K562 (cell line): ENCODE measurements around the gene WASF3. TPM values are rescaled to one million over a fixed set of nuclear protein-coding genes. Genes with fewer than 3 reads are reported as not detected.

Experiments used
- CBX3 ChIP-seq, 2 experiments: IDR thresholded peaks; 1 replicate in 1 of 2; 2 replicates in 1 of 2; pipeline ENCODE4 v1.6.1; 2012; ENCODE audit warnings: inconsistent platforms in 2 of 2, low read length in 2 of 2, borderline replicate concordance in 1 of 2, control low read depth in 1 of 2
- EP400 ChIP-seq: fragments of 450-650 bp; IDR thresholded peaks from 2 replicates; pipeline ENCODE4 v1.6.1; 2017; ENCODE audit warnings: antibody characterized with exemption, mild to moderate bottlenecking, moderate library complexity
- LARP7 ChIP-seq: fragments of 450-650 bp; IDR thresholded peaks from 2 replicates; pipeline ENCODE4 v1.6.1; 2016
- POLR2AphosphoS2 ChIP-seq: IDR thresholded peaks from 2 replicates; pipeline ENCODE4 v1.6.1; 2012; ENCODE audit warnings: low read length, improper control_type of control experiment
- ZNF764 ChIP-seq: fragments of 250-450 bp; sonication (Bioruptor Pico); IDR thresholded peaks from 2 replicates; pipeline ENCODE4 v1.4.0; 2020; ENCODE audit warnings: low read depth, mild to moderate bottlenecking, moderate library complexity
- polyA plus RNA-seq, 8 experiments: library from polyadenylated mRNA; depleted of rRNA in 4 of 8; stranded (reverse) in 5 of 8; unstranded in 3 of 8; fragments of >200 nt; fragmentation: Nextera tagmentation in 2 of 8; fragmentation: Illumina TruSeq in 1 of 8; extraction: Ambion mirVana in 2 of 8; extraction: Trizol in 1 of 8; gene quantifications; 2 replicates each; pipeline versions ENCODE4 v1.2.1 to v1.2.3, GENCODE V29; 2011 to 2014; ENCODE audit warnings: inconsistent platforms in 1 of 8, missing spikeins in 1 of 8
- total RNA-seq, 7 experiments: library from RNA; depleted of rRNA in 6 of 7; stranded (reverse); fragments of >200 nt in 6 of 7; fragmentation: Illumina TruSeq in 2 of 7; extraction: Trizol in 2 of 7; gene quantifications; 2 replicates each; pipeline versions ENCODE4 v1.2.1 to v1.2.3, GENCODE V29; 2011 to 2021; ENCODE audit warnings: low replicate concordance in 1 of 7
- TF ChIP-seq, protein P1 (sequence below): fragments of 250-450 bp; sonication (Bioruptor Pico); IDR thresholded peaks from 2 replicates; pipeline ENCODE4 v1.5.0; 2021; ENCODE audit warnings: mild to moderate bottlenecking, moderate library complexity
- TF ChIP-seq, protein P2 (sequence below): fragments of 450-650 bp; formaldehyde crosslinking; IDR thresholded peaks from 2 replicates; pipeline ENCODE4 v1.4.0; 2022; ENCODE audit warnings: missing genetic modification characterization
- TF ChIP-seq, protein P3 (sequence below): fragments of 250-450 bp; sonication (Bioruptor Pico); IDR thresholded peaks from 2 replicates; pipeline ENCODE4 v1.4.0; 2020; ENCODE audit warnings: mild to moderate bottlenecking, moderate library complexity, borderline replicate concordance

The WASF3 gene
- total and polyA plus RNA-seq, 9 of the 15 experiments (the other 6 are each of a cell fraction or from before 2014, with no cell fraction given) = 0.04 to 0.43 (median 0.11) TPM

DNA sequence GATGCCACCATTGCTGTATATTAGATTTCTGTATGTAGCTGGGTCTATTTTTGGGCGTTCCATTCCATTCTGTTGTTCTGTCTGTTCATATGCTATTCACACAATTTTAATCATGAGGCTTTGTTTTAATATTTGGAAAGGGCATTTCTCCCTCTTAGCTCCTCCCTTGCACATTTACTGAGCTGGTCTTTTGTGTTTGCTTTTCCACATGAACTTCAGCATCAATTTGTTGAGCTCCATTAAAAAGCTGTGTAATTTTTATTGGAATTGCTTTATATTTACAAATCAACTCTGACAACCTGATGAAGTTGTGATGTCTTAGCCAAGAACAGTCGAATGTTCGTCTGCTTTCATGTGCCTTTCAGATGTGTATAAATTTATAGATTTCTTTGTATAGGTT lies 14.0 kb downstream of the WASF3 start (continued):
- TF ChIP-seq, protein P1, sequence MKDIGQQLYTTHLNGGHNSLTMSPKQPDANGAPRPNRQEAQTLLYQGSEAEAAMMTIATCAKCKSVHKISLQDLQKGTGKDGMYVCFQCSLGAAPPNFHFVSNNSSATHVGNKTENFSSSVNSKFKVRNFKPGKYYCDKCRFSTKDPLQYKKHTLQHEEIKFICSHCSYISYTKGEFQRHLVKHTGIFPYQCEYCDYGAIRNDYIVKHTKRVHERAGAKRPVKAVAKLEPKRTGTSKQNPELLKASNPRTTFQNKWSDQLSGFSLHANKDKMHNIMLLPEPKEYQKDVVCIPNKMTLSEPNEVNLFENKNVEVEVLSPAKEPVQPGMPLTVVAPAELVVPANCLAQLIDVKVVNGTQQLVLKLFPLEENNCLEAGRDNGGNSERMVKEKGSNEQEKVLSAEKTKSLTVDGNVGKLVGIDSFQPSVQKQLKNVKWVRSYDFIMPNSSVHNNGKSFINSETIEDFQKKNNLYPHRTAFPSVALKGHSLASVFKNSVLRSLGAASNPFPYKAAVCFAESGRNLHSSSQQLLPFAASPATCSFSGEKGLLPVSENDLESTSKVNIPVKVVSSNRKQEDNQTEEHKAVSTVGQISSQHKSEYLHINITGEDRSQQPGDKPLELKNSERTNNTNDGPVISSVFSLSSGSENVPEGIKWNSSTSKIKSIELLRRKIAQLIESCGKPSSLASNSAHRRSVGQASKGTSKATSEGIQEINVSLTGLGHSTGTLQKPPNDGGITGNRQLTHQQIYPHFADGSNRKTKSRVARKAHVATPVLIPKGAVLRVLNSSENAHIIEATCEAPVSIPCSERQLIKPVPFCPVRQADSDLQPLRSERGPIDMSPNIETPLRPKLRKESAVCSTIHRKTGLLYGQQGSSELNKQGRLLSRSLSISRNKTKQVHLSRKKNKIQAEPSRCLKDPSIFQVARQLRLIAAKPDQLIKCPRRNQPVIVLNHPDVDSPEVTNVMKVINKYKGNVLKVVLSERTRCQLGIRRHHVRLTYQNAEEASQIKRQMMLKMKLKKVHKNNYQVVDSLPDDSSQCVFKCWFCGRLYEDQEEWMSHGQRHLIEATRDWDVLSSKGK (CRISPR knock-in tag) = no peak
- no peak for TF ChIP-seq CBX3 (IDR thresholded peaks at IDR 0.05; ENCODE audit: borderline replicate concordance in 1 of 2, low read length in 2 of 2)
- TF ChIP-seq, protein P2, sequence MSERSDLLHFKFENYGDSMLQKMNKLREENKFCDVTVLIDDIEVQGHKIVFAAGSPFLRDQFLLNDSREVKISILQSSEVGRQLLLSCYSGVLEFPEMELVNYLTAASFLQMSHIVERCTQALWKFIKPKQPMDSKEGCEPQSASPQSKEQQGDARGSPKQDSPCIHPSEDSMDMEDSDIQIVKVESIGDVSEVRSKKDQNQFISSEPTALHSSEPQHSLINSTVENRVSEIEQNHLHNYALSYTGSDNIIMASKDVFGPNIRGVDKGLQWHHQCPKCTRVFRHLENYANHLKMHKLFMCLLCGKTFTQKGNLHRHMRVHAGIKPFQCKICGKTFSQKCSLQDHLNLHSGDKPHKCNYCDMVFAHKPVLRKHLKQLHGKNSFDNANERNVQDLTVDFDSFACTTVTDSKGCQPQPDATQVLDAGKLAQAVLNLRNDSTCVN (CRISPR knock-in tag) = no peak
- TF ChIP-seq ZNF764 (CRISPR knock-in tag) = no peak
- TF ChIP-seq LARP7 = no peak
- TF ChIP-seq POLR2AphosphoS2 = no peak
- TF ChIP-seq, protein P3, sequence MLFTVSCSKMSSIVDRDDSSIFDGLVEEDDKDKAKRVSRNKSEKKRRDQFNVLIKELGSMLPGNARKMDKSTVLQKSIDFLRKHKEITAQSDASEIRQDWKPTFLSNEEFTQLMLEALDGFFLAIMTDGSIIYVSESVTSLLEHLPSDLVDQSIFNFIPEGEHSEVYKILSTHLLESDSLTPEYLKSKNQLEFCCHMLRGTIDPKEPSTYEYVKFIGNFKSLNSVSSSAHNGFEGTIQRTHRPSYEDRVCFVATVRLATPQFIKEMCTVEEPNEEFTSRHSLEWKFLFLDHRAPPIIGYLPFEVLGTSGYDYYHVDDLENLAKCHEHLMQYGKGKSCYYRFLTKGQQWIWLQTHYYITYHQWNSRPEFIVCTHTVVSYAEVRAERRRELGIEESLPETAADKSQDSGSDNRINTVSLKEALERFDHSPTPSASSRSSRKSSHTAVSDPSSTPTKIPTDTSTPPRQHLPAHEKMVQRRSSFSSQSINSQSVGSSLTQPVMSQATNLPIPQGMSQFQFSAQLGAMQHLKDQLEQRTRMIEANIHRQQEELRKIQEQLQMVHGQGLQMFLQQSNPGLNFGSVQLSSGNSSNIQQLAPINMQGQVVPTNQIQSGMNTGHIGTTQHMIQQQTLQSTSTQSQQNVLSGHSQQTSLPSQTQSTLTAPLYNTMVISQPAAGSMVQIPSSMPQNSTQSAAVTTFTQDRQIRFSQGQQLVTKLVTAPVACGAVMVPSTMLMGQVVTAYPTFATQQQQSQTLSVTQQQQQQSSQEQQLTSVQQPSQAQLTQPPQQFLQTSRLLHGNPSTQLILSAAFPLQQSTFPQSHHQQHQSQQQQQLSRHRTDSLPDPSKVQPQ = no peak
- no peak for TF ChIP-seq EP400
- TF ChIP-seq, all 486 proteins: peak for 0
